H1 (cell line): ENCODE measurements around the gene SLC25A45. TPM values are rescaled to one million over a fixed set of nuclear protein-coding genes. Genes with fewer than 3 reads are reported as not detected.

Experiments used
- CTCF ChIA-PET: fragments of 300-600 bp; sonication (Branson Sonifier 250); formaldehyde crosslinking; loops from one replicate; lab custom pipeline; 2021; ENCODE audit not compliant: partially characterized antibody; lab: Charles Lee
- POLR2A ChIA-PET: fragments of 300-600 bp; sonication (Branson Sonifier 250); formaldehyde crosslinking; loops from one replicate; lab custom pipeline; 2021; ENCODE audit warnings: inconsistent platforms; ENCODE audit not compliant: partially characterized antibody; lab: Charles Lee
- DNase-seq, 2 experiments: peaks; one replicate each; pipeline versions ENCODE4 v3.0.0 to v3.0.0-alpha.2; 2010 to 2022; ENCODE audit warnings: low spot score in 2 of 2, low read depth in 1 of 2, mixed read lengths in 1 of 2
- FAIRE-seq: peaks from 2 replicates; lab custom pipeline; 2011; peaks lifted over from hg19 to GRCh38; lab: Jason Lieb, UNC
- H2AFZ ChIP-seq: 2 replicates; pipeline ENCODE4 v1.8.1; 2012; ENCODE audit warnings: low read length, inconsistent platforms
- H2AK5ac ChIP-seq: 2 replicates; pipeline ENCODE4 v1.6.1; 2013; ENCODE audit warnings: low read depth, low read length
- H2BK120ac ChIP-seq: replicated peaks from 2 replicates; pipeline ENCODE3; 2013; ENCODE audit warnings: low read depth, low read length, inconsistent platforms
- H2BK12ac ChIP-seq: 2 replicates; pipeline ENCODE4 v1.6.1; 2013; ENCODE audit warnings: low read depth, low read length
- H2BK15ac ChIP-seq: 2 replicates; pipeline ENCODE4 v1.6.1; 2013; ENCODE audit warnings: low read length
- H2BK20ac ChIP-seq: 2 replicates; pipeline ENCODE4 v1.6.1; 2013; ENCODE audit warnings: low read length
- H2BK5ac ChIP-seq: 2 replicates; pipeline ENCODE4 v1.6.1; 2013; ENCODE audit warnings: low read depth, low read length
- H3K14ac ChIP-seq: 2 replicates; pipeline ENCODE4 v1.6.1; 2013; ENCODE audit warnings: inconsistent platforms; ENCODE audit not compliant: insufficient read length
- H3K18ac ChIP-seq: 2 replicates; pipeline ENCODE4 v1.6.1; 2013; ENCODE audit warnings: low read length; ENCODE audit errors: extremely low read depth
- H3K23ac ChIP-seq: 2 replicates; pipeline ENCODE4 v1.6.1; 2013; ENCODE audit warnings: inconsistent platforms; ENCODE audit not compliant: insufficient read length
- H3K23me2 ChIP-seq: 2 replicates; pipeline ENCODE4 v1.6.1; 2013; ENCODE audit warnings: low read depth, low read length
- H3K27ac ChIP-seq: 2 replicates; pipeline ENCODE4 v1.6.1; 2011; ENCODE audit warnings: low read depth, low read length, inconsistent platforms
- H3K27me3 ChIP-seq, 4 experiments: replicated peaks in 1 of 4; 1 replicate in 1 of 4; 2 replicates in 3 of 4; pipeline versions ENCODE4 v1.6.1 to v1.8.1; 2011 to 2013; ENCODE audit warnings: low read length in 3 of 4, mild to moderate bottlenecking in 3 of 4, inconsistent platforms in 2 of 4, mixed read lengths in 2 of 4, moderate library complexity in 1 of 4; ENCODE audit not compliant: control insufficient read depth in 3 of 4, insufficient read depth in 3 of 4; ENCODE audit errors: extremely low read depth in 1 of 4
- H3K36me3 ChIP-seq, 4 experiments: 2 replicates each; pipeline versions ENCODE4 v1.6.1 to v1.8.1; 2011 to 2013; ENCODE audit warnings: mild to moderate bottlenecking in 4 of 4, low read length in 3 of 4, moderate library complexity in 2 of 4, control low read depth in 1 of 4, inconsistent platforms in 1 of 4; ENCODE audit not compliant: insufficient read depth in 4 of 4, control insufficient read depth in 2 of 4
- H3K4ac ChIP-seq: replicated peaks from 2 replicates; pipeline ENCODE3; 2013; ENCODE audit warnings: low read length, low read depth, mixed read lengths, inconsistent platforms; ENCODE audit not compliant: insufficient read length
- H3K4me1 ChIP-seq, 4 experiments: replicated peaks in 1 of 4; 1 replicate in 1 of 4; 2 replicates in 3 of 4; pipeline versions ENCODE4 v1.6.1 to v1.8.1; 2011 to 2013; ENCODE audit warnings: low read length in 3 of 4, inconsistent platforms in 2 of 4, mixed read lengths in 1 of 4; ENCODE audit not compliant: insufficient read depth in 4 of 4, control insufficient read depth in 3 of 4
- H3K4me2 ChIP-seq, 2 experiments: 2 replicates each; pipeline versions ENCODE4 v1.6.1 to v1.8.1; 2011 to 2013; ENCODE audit warnings: low read depth in 2 of 2, low read length in 2 of 2, control low read depth in 1 of 2, inconsistent platforms in 1 of 2, mild to moderate bottlenecking in 1 of 2; ENCODE audit not compliant: insufficient read depth in 1 of 2
- H3K4me3 ChIP-seq, 4 experiments: fragments of 200-600, 300-600 bp in 1 of 4; sonication (generic), shearing (Covaris generic), sonication (Bioruptor Twin) in 1 of 4; 2 replicates each; pipeline versions ENCODE4 v1.5.1 to v1.8.1; 2011 to 2016; ENCODE audit warnings: low read length in 4 of 4, low read depth in 3 of 4, control low read depth in 2 of 4, inconsistent platforms in 2 of 4, mild to moderate bottlenecking in 2 of 4, mixed read lengths in 1 of 4, moderate library complexity in 1 of 4; ENCODE audit not compliant: insufficient read depth in 2 of 4; ENCODE audit errors: extremely low read depth in 1 of 4
- H3K56ac ChIP-seq: replicated peaks from 2 replicates; pipeline ENCODE3; 2013; ENCODE audit warnings: low read depth, mild to moderate bottlenecking, mixed read lengths, low read length, inconsistent platforms; ENCODE audit not compliant: insufficient read length
- H3K79me1 ChIP-seq: 2 replicates; pipeline ENCODE4 v1.6.1; 2013; ENCODE audit warnings: low read depth, low read length, control low read depth
- H3K79me2 ChIP-seq, 2 experiments: 2 replicates each; pipeline versions ENCODE4 v1.6.1 to v1.8.1; 2012 to 2013; ENCODE audit warnings: low read length in 2 of 2, mild to moderate bottlenecking in 2 of 2, inconsistent platforms in 1 of 2; ENCODE audit not compliant: insufficient read depth in 2 of 2, control insufficient read depth in 1 of 2
- H3K9ac ChIP-seq, 4 experiments: replicated peaks in 1 of 4; 1 replicate in 1 of 4; 2 replicates in 3 of 4; pipeline versions ENCODE4 v1.6.1 to v1.8.1; 2011 to 2013; ENCODE audit warnings: low read depth in 3 of 4, low read length in 3 of 4, control low read depth in 2 of 4, mild to moderate bottlenecking in 2 of 4, moderate library complexity in 2 of 4, inconsistent platforms in 1 of 4; ENCODE audit errors: extremely low read depth in 1 of 4
- H3K9me3 ChIP-seq, 2 experiments: 2 replicates each; pipeline versions ENCODE4 v1.6.1 to v1.8.1; 2012 to 2013; ENCODE audit warnings: mild to moderate bottlenecking in 2 of 2, moderate library complexity in 2 of 2, control low read depth in 1 of 2, inconsistent platforms in 1 of 2, low read depth in 1 of 2, low read length in 1 of 2, mixed read lengths in 1 of 2; ENCODE audit not compliant: insufficient read depth in 2 of 2
- H4K20me1 ChIP-seq, 2 experiments: replicated peaks in 1 of 2; 2 replicates each; pipeline versions ENCODE3 to v1.8.1; 2011 to 2013; ENCODE audit warnings: inconsistent platforms in 2 of 2, low read length in 2 of 2, mild to moderate bottlenecking in 1 of 2; ENCODE audit not compliant: insufficient read depth in 2 of 2, control insufficient read depth in 1 of 2
- H4K5ac ChIP-seq: 2 replicates; pipeline ENCODE4 v1.6.1; 2013; ENCODE audit warnings: low read length, low read depth, mixed read lengths, inconsistent platforms; ENCODE audit not compliant: insufficient read length
- H4K8ac ChIP-seq: 2 replicates; pipeline ENCODE4 v1.8.0; 2013; ENCODE audit warnings: mild to moderate bottlenecking, moderate library complexity, low read length, inconsistent platforms; ENCODE audit not compliant: insufficient read depth; ENCODE audit errors: extremely low read depth
- H4K91ac ChIP-seq: replicated peaks from 2 replicates; pipeline ENCODE3; 2013; ENCODE audit warnings: low read length, mixed read lengths, inconsistent platforms; ENCODE audit not compliant: insufficient read length
- KDM1A ChIP-seq: fragments of 200-600, 300-600 bp; sonication (generic); IDR thresholded peaks from 2 replicates; pipeline ENCODE4 v1.7.1; 2016; ENCODE audit warnings: mild to moderate bottlenecking, low read length, borderline replicate concordance
- POLR2AphosphoS5 ChIP-seq: IDR thresholded peaks from 2 replicates; pipeline ENCODE4 v1.6.1; 2011; ENCODE audit warnings: low read depth, low read length
- WGBS, 2 experiments: shearing (Covaris generic) in 1 of 2; methylation state at CpG; one replicate each; pipeline versions ENCODE4 v1.1.6 to v1.1.7; 2013 to 2015; ENCODE audit warnings: low lambda C conversion rate in 2 of 2, mixed read lengths in 2 of 2, inconsistent platforms in 1 of 2, low coverage in 1 of 2, missing lambda C conversion rate in 1 of 2; ENCODE audit not compliant: insufficient replicate concordance in 2 of 2, insufficient coverage in 1 of 2, insufficient read length in 1 of 2; ENCODE audit errors: extremely low coverage in 1 of 2, missing lambda C conversion rate in 1 of 2; 5-methylcytosine and 5-hydroxymethylcytosine counted together
- polyA plus RNA-seq, 7 experiments: library from polyadenylated mRNA; depleted of rRNA in 3 of 7; stranded (reverse) in 5 of 7; unstranded in 2 of 7; fragments of >200 nt in 5 of 7; fragments of 200-250 nt in 2 of 7; gene quantifications; 1 replicate in 5 of 7; 2 replicates in 1 of 7; 4 replicates in 1 of 7; pipeline versions ENCODE4 v1.2.1 to v1.2.3, GENCODE V29; 2011 to 2013; ENCODE audit warnings: missing spikeins in 2 of 7, mixed read lengths in 2 of 7
- total RNA-seq: library from RNA; stranded (reverse); fragmentation: NEBNext Ultra II Directional; extraction: Animal tissue kit (Norgen Biotek cat#: 25700); gene quantifications from 2 replicates; pipeline ENCODE4 v1.2.1, GENCODE V29; 2021

Gene SLC25A45
- total and polyA plus RNA-seq, 2 of the 8 experiments (the other 6 are each of a cell fraction or from before 2014, with no cell fraction given): 0.54 to 0.59 TPM

GRCh38 chr11:65330544-65330943 is 51.9 kb downstream of the SLC25A45 start:
- WGBS, 2 experiments: 96% methylated on average over 7 of the region's 7 CpGs; no CpG with 5 or more reads in 1 of the 2 experiments
- H3K14ac ChIP-seq: no peak overlapping the region
- H2BK120ac ChIP-seq: no peak overlapping the region
- peaks cover 0 to 4% (median 3%) of the 10 kb centered on the region in 4 experiments; a peak in 3 of 7 replicates for H3K4me1 ChIP-seq
- no peak overlapping the region for H2BK12ac ChIP-seq
- H2AK5ac ChIP-seq: no peak overlapping the region
- H2AFZ ChIP-seq: no peak overlapping the region
- H3K27ac ChIP-seq: no peak overlapping the region
- no peak overlapping the region for H3K4me3 ChIP-seq
- H3K79me1 ChIP-seq: peaks cover 4% of the 10 kb centered on the region
- peaks cover 3% of the 10 kb centered on the region for H3K23me2 ChIP-seq
- DNase-seq (no peak), FAIRE-seq (no peak)
- no peak overlapping the region for H3K18ac ChIP-seq
- H3K23ac ChIP-seq: no peak overlapping the region
- H4K20me1 ChIP-seq: peaks cover 0 to 2% of the 10 kb centered on the region in 2 experiments
- H3K9ac ChIP-seq: no peak overlapping the region
- TF ChIP-seq KDM1A (peak; percentile 7; the same call in 1 of the 2 replicates), POLR2AphosphoS5 (no peak)
- TF ChIP-seq, all 59 proteins: peak for 1
- Histone ChIP-seq H2BK15ac (peak overlapping the region; percentile 53; the same call in 1 of the 2 replicates), H2BK20ac (0 out of 2 replicates have a peak overlapping the region, but pooled peaks have one; percentile 61), H3K36me3 (no peaks in the 10 kb centered on the region), H3K27me3 (no peaks in the 10 kb centered on the region; a peak in 1 of 7 replicates), H3K56ac (no peak overlapping the region), H3K4me2 (no peak overlapping the region), H4K91ac (no peak overlapping the region), H4K8ac (no peak overlapping the region), H3K9me3 (no peaks in the 10 kb centered on the region), H3K4ac (no peak overlapping the region), H2BK5ac (no peak overlapping the region), H3K79me2 (peaks cover 6 to 14% of the 10 kb centered on the region in 2 experiments), H4K5ac (no peak overlapping the region)
- CTCF ChIA-PET: interaction anchor here (0.6 to 52.8 kb wide), 23 partner anchors 8 to 1648 kb away, joined by 3 to 1179 read pairs (median 4); partner anchors contain the start of genes CDC42EP2 and POLA2
- POLR2A ChIA-PET: interaction anchor here (1.0 to 20.9 kb wide), 7 partner anchors 8 to 170 kb away, joined by 3 to 208 read pairs (median 5); partner anchors contain the start of gene CDC42EP2
